PC-3 (cell line): Measurements from ENCODE around the gene GATAD2A.

Experiments
- CTCF ChIP-seq: fragments of 300-600 bp; sonication (generic); conservative IDR thresholded peaks from 2 replicates; pipeline ENCODE4 v1.5.1; 2017; ENCODE audit warnings: antibody characterized with exemption, low read depth, mild to moderate bottlenecking, low read length
- EZH2phosphoT487 ChIP-seq: fragments of 300-600 bp; sonication (generic); IDR thresholded peaks from 2 replicates; pipeline ENCODE4 v1.6.1; 2018; ENCODE audit warnings: mild to moderate bottlenecking, antibody characterized with exemption, low read length, borderline replicate concordance

- no peak for TF ChIP-seq EZH2phosphoT487
- no peak for TF ChIP-seq CTCF
Measured at GRCh38 chr19:19540064-19540714, 134.7 kb downstream of the GATAD2A start.
